ENCODE measurements around the gene GNA15.

The GNA15 gene

DNA sequence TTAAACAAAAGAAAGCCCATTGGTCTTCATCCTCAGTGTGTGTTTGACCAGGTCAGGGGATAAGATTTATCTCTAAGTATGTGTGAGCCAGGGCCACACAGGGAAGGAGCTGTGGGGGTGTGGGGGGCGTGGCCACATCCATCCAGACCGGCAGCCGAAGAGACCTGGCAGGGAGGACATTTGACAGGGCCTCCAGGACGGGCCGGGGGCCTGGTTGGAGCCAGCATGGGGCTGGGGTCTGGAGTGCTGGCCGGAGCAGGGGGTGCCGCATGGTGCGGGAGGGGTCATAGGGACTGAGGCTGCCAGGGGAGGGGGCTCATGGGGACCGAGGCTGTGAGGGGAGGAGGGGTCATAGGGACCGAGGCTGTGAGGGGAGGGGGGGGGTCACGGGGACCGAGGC, 20.4 kb upstream of the GNA15 start:
- no peak overlapping the region for H3K27ac ChIP-seq (replicated peaks)
- no peaks in the 10 kb centered on the region for H3K27me3 ChIP-seq (ENCODE audit: insufficient read depth, poor library complexity, severe bottlenecking)
- no peak overlapping the region for H3K4me3 ChIP-seq (replicated peaks; ENCODE audit: insufficient read depth, low read length)
- TF ChIP-seq, protein P1, sequence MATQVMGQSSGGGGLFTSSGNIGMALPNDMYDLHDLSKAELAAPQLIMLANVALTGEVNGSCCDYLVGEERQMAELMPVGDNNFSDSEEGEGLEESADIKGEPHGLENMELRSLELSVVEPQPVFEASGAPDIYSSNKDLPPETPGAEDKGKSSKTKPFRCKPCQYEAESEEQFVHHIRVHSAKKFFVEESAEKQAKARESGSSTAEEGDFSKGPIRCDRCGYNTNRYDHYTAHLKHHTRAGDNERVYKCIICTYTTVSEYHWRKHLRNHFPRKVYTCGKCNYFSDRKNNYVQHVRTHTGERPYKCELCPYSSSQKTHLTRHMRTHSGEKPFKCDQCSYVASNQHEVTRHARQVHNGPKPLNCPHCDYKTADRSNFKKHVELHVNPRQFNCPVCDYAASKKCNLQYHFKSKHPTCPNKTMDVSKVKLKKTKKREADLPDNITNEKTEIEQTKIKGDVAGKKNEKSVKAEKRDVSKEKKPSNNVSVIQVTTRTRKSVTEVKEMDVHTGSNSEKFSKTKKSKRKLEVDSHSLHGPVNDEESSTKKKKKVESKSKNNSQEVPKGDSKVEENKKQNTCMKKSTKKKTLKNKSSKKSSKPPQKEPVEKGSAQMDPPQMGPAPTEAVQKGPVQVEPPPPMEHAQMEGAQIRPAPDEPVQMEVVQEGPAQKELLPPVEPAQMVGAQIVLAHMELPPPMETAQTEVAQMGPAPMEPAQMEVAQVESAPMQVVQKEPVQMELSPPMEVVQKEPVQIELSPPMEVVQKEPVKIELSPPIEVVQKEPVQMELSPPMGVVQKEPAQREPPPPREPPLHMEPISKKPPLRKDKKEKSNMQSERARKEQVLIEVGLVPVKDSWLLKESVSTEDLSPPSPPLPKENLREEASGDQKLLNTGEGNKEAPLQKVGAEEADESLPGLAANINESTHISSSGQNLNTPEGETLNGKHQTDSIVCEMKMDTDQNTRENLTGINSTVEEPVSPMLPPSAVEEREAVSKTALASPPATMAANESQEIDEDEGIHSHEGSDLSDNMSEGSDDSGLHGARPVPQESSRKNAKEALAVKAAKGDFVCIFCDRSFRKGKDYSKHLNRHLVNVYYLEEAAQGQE (IDR thresholded peaks at IDR 0.05; ENCODE audit: insufficient replicate concordance, low read depth), result no peak
- TF ChIP-seq SPI1 (IDR thresholded peaks at IDR 0.05; ENCODE audit: borderline replicate concordance, low read depth), result no peak
- TF ChIP-seq POLR2AphosphoS5 (IDR thresholded peaks at IDR 0.05; ENCODE audit: low read depth), result no peak
- TF ChIP-seq GABPA (IDR thresholded peaks at IDR 0.05; ENCODE audit: low read depth), result no peak
- TF ChIP-seq, protein P2, sequence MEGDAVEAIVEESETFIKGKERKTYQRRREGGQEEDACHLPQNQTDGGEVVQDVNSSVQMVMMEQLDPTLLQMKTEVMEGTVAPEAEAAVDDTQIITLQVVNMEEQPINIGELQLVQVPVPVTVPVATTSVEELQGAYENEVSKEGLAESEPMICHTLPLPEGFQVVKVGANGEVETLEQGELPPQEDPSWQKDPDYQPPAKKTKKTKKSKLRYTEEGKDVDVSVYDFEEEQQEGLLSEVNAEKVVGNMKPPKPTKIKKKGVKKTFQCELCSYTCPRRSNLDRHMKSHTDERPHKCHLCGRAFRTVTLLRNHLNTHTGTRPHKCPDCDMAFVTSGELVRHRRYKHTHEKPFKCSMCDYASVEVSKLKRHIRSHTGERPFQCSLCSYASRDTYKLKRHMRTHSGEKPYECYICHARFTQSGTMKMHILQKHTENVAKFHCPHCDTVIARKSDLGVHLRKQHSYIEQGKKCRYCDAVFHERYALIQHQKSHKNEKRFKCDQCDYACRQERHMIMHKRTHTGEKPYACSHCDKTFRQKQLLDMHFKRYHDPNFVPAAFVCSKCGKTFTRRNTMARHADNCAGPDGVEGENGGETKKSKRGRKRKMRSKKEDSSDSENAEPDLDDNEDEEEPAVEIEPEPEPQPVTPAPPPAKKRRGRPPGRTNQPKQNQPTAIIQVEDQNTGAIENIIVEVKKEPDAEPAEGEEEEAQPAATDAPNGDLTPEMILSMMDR (IDR thresholded peaks at IDR 0.05; ENCODE audit: insufficient read depth, low read length), result no peak
- no peak for DNase-seq (ENCODE audit: low read depth in 1 of 2, low spot score in 1 of 2)

- Histone ChIP-seq H3K27ac (replicated peaks) (no peak overlapping the region), H3K4me3 (replicated peaks; ENCODE audit: insufficient read depth, low read length) (no peak overlapping the region), H3K27me3 (ENCODE audit: insufficient read depth, poor library complexity, severe bottlenecking) (no peaks in the 10 kb centered on the region)
- TF ChIP-seq POLR2AphosphoS5 (IDR thresholded peaks at IDR 0.05; ENCODE audit: low read depth) (no peak), SPI1 (IDR thresholded peaks at IDR 0.05; ENCODE audit: borderline replicate concordance, low read depth) (no peak), GABPA (IDR thresholded peaks at IDR 0.05; ENCODE audit: low read depth) (no peak)
- TF ChIP-seq, protein P2 (IDR thresholded peaks at IDR 0.05; ENCODE audit: insufficient read depth, low read length), result no peak
- TF ChIP-seq, protein P1 (IDR thresholded peaks at IDR 0.05; ENCODE audit: insufficient replicate concordance, low read depth), result no peak
- DNase-seq (ENCODE audit: low read depth in 1 of 2, low spot score in 1 of 2), result no peak
These were observed 19.8 kb upstream of the GNA15 start for GRCh38 chr19:3115916-3116602.

DNA sequence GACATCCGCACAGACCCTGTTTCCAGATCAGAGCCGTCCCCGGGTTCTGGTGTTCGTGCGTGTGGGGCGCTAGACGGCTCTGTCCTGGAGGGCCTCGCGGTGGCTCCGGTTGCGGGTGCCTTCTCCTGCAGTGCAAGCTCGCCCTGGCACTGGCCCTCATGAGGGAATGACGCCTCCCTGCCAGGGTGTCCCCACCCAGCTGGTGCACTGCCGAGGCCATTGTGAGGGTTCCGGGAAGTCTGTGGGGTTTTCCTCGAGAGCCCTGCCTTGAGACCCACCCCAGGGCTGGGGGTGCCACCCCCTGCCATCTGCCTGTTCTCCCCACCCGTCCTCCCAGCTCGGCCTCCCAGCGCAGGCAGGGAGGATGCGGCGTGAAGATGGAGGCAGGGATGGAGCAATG, 19.2 kb upstream of the GNA15 start:
- no peak for TF ChIP-seq POLR2AphosphoS5 (IDR thresholded peaks at IDR 0.05; ENCODE audit: low read depth)
- TF ChIP-seq SPI1 (IDR thresholded peaks at IDR 0.05; ENCODE audit: borderline replicate concordance, low read depth), result no peak
- TF ChIP-seq GABPA (IDR thresholded peaks at IDR 0.05; ENCODE audit: low read depth), result no peak
- TF ChIP-seq, protein P2 (IDR thresholded peaks at IDR 0.05; ENCODE audit: insufficient read depth, low read length), result no peak
- TF ChIP-seq, protein P1 (IDR thresholded peaks at IDR 0.05; ENCODE audit: insufficient replicate concordance, low read depth), result no peak
- Histone ChIP-seq H3K27ac (replicated peaks) (no peak overlapping the region), H3K27me3 (ENCODE audit: insufficient read depth, poor library complexity, severe bottlenecking) (no peaks in the 10 kb centered on the region), H3K4me3 (replicated peaks; ENCODE audit: insufficient read depth, low read length) (no peak overlapping the region)
- no peak for DNase-seq (ENCODE audit: low read depth in 1 of 2, low spot score in 1 of 2)

All from HL-60 (cell line).